Activated T-cell treated with anti-CD3 and anti-CD28 coated beads for 1 hour (primary cell): ENCODE results near the gene PRKCQ.
A peak's percentile ranks its signal among the peaks of the same experiment; 100 is the strongest.
"Not testable (repeated sequence)": the region's sequence is repeated elsewhere in the genome, so short reads cannot be mapped to it uniquely, and the experiment has no call there.

ENCODE experiments used
- DNase-seq: peaks from one replicate; pipeline ENCODE4 v3.0.0-alpha.2; 2020; ENCODE audit warnings: low read depth

PRKCQ gene

DNA sequence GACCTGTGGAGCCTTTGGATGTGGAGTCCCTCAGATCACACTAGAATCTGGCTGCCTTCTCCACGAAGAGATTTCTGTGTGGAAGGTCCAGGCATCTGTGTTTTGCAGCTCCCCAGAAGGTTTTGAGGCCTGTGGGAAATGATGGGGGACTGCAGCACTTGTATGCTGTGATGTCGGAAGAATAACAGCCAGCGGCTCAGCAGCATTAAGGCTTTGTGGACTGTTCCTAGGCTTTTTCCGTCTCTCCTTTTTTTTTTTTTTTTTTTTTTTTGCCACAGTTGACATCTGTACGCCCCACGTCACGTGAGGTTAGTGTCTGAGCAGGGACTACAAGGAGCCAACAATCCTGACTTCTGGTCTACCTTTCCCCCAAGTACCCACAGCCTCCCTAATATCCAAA, 196.0 kb downstream of the PRKCQ start:
- no peak for DNase-seq

DNA sequence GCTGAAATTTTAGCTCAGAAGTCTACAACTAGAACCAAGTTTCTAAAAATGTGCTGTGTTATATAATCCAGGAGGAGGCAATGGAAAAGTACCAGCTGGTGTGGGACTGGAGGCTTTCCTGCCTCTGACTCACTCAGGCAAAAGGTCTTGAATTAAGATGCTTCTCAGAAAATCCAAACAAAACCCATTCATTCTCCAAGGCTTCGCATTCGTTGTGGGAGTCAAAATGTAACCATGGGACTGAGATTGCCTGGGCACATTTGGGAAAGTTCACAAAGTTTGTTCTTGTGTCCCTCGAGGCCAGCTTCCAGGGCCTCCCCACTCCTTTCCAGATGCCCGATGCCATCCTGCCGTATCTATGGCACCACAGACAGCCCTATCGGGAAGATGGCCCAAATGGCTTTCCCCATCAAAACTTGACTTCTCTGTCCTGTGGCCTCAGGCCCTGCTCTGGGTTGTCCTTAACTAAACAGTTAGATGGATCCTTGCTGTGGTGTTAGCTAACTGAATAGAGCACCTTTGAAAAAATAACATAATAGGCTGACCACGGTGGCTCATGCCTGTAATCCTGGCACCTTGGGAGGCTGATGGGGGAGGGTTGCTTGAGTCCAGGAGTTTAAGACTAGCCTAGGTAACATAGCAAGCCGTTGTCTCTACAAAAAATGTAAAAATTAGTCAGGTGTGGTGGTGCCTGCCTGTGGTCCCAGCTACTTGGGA, 196.8 kb downstream of the PRKCQ start:
- DNase-seq = no peak

DNA sequence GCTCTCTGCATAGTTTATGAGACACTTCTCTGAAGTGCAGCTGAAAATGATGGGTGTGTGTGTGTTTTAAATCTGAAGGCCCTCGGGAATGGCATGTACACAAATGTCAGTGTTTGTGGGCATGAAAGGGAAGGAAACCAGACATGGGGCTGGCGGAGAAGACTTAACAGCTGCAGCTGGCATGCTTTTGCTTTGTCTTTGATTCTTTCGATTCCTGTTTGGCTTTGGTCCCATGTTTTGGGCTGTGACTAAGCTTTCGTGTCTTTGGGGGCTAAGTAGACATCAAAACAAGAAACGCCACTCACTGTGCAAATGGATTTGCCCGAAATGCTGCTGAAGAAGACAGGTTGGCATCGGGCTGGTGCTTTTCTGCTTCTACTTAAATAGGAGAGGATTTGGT, 198.0 kb downstream of the PRKCQ start:
- peak; percentile 19 for DNase-seq

DNA sequence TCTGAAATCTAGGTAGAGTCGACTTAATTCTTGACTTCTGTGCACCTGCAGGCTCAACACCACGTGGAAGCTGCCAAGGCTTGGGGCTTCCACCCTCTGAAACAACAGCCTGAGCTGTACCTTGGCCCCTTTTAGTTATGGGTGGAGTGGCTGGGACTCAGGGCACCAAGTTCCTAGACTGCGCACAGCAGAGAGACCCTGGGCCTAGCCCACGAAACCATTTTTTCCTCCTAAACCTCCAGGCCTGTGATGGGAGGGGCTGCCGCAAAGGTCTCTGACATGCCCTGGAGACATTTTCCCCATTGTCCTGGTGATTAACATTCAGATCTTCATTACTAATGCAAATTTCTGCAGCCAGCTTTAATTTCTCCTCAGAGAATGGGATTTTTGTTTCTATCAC, 199.6 kb downstream of the PRKCQ start:
- DNase-seq = not testable (repeated sequence)

DNA sequence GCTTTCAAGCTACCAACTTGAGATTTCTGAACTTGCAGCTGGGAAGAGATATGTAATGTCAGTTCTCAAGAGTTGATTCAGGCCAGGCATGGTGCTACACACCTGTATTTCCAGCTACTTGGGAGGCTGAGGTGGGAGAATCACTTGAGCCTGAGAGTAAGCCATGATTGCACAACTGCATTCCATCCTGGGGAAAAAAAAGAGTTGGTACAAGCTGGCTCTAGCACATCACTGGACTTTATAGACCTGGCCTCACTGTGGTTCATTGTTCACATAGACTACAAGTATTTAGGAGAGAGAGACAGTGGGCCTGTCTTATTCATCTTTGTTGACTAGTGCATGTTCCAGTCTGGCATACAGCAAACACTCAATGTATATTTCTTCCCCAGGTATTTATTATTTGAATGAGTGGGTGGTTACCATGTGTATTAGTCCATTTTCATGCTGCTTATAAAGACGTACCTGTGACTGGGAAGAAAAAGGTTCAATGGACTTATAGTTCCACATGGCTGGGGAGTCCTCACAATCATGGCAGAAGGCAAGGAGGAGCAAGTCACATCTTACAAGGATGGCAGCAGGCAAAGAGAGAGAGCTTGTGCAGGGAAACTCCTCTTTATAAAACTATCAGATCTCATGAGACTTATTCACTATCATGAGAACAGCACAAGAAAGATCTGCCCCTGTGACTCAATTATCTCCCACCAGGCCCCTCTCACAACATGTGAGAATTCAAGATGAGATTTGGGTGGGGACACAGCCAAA, 200.9 kb downstream of the PRKCQ start:
- DNase-seq = no peak
